A549 (cell line): ENCODE results near the gene ABCG4. TPM values are rescaled to one million over a fixed set of nuclear protein-coding genes. Genes with fewer than 3 reads are reported as not detected.
"Not testable (repeated sequence)": the region's sequence is repeated elsewhere in the genome, so short reads cannot be mapped to it uniquely, and the experiment has no call there.

Experiments
- ATAC-seq, 2 experiments: fragments of 200-7000 bp in 1 of 2; fragments of >200 bp in 1 of 2; cut with Nextera tagmentation in 1 of 2; cut with Tn5 transposase in 1 of 2; 3 replicates each; pipeline versions ENCODE4 v1.8.0 to v1.9.1; 2018 to 2020; ENCODE audit warnings: mild to moderate bottlenecking in 1 of 2, moderate library complexity in 1 of 2
- CTCF ChIA-PET: fragments of 300-600 bp; sonication (Branson Sonifier 250); formaldehyde crosslinking; extraction: SDS; loops from one replicate; lab custom pipeline; 2021; ENCODE audit warnings: antibody characterized with exemption, inconsistent platforms; lab: Yijun Ruan, JAX
- POLR2A ChIA-PET: fragments of 350-600 bp; formaldehyde crosslinking; extraction: SDS; loops from one replicate; lab custom pipeline; 2021; ENCODE audit warnings: antibody characterized with exemption, inconsistent platforms; lab: Yijun Ruan, JAX
- DNase-seq, 2 experiments: peaks; one replicate each; pipeline versions ENCODE4 v3.0.0 to v3.0.0-alpha.2; 2011 to 2016; ENCODE audit warnings: low read depth in 1 of 2, low spot score in 1 of 2
- FAIRE-seq: peaks from 2 replicates; lab custom pipeline; 2011; peaks lifted over from hg19 to GRCh38; lab: Jason Lieb, UNC
- H3K27ac ChIP-seq, 2 experiments: fragments of >200 bp; sonication (Bioruptor Twin); formaldehyde crosslinking; 3 replicates each; pipeline ENCODE4 v1.5.1; 2016 to 2017
- H3K4me1 ChIP-seq: fragments of >200 bp; sonication (Bioruptor Twin); formaldehyde crosslinking; 3 replicates; pipeline ENCODE4 v1.6.1; 2016
- H3K4me2 ChIP-seq: fragments of >200 bp; sonication (Bioruptor Twin); formaldehyde crosslinking; 3 replicates; pipeline ENCODE4 v1.6.1; 2016
- H3K4me3 ChIP-seq: fragments of >200 bp; sonication (Bioruptor Twin); formaldehyde crosslinking; 3 replicates; pipeline ENCODE4 v1.5.1; 2016
- H3K9me3 ChIP-seq: fragments of >200 bp; sonication (Bioruptor Twin); formaldehyde crosslinking; 3 replicates; pipeline ENCODE4 v1.6.1; 2016
- CHD4 ChIP-seq: fragments of 200-600 bp; sonication (generic); IDR thresholded peaks from 2 replicates; pipeline ENCODE4 v1.6.1; 2016; ENCODE audit warnings: antibody characterized with exemption, mild to moderate bottlenecking, borderline replicate concordance
- EHF ChIP-seq: fragments of 250-450 bp; sonication (Bioruptor Pico); IDR thresholded peaks from 2 replicates; pipeline ENCODE4 v1.5.0; 2020; ENCODE audit warnings: mild to moderate bottlenecking
- EHMT2 ChIP-seq: fragments of 200-600 bp; sonication (generic); IDR thresholded peaks from 2 replicates; pipeline ENCODE4 v1.6.1; 2016; ENCODE audit warnings: antibody characterized with exemption, low read depth, mild to moderate bottlenecking, moderate library complexity
- ESRRA ChIP-seq: fragments of 150-350 bp; IDR thresholded peaks from 2 replicates; pipeline ENCODE4 v1.6.1; 2014; ENCODE audit warnings: mild to moderate bottlenecking, low read length, borderline replicate concordance
- FOXS1 ChIP-seq: fragments of 250-450 bp; sonication (Bioruptor Pico); IDR thresholded peaks from 2 replicates; pipeline ENCODE4 v1.5.0; 2020; ENCODE audit warnings: mild to moderate bottlenecking, moderate library complexity
- HDAC2 ChIP-seq: fragments of 200-600 bp; sonication (generic); IDR thresholded peaks from 2 replicates; pipeline ENCODE4 v1.6.1; 2016
- HEYL ChIP-seq: fragments of 250-450 bp; sonication (Bioruptor Pico); IDR thresholded peaks from 2 replicates; pipeline ENCODE4 v1.8.0; 2021; ENCODE audit warnings: mild to moderate bottlenecking, moderate library complexity
- JUN ChIP-seq, 2 experiments: fragments of >200 bp; sonication (Bioruptor Twin); formaldehyde crosslinking; IDR thresholded peaks; 2 replicates in 1 of 2; 3 replicates in 1 of 2; pipeline ENCODE4 v1.6.1; 2016 to 2017
- JUNB ChIP-seq: fragments of >200 bp; sonication (Bioruptor Twin); formaldehyde crosslinking; IDR thresholded peaks from 2 replicates; pipeline ENCODE4 v1.6.1; 2016
- MAX ChIP-seq: IDR thresholded peaks from 2 replicates; pipeline ENCODE4 v1.6.1; 2012
- MYC ChIP-seq: IDR thresholded peaks from 2 replicates; pipeline ENCODE4 v1.6.1; 2012; ENCODE audit warnings: mild to moderate bottlenecking, inconsistent platforms, low read length, improper control_type of control experiment, borderline replicate concordance
- PHF8 ChIP-seq: fragments of 200-600 bp; sonication (generic); IDR thresholded peaks from 2 replicates; pipeline ENCODE4 v1.6.1; 2016; ENCODE audit warnings: low read depth, mild to moderate bottlenecking, antibody characterized with exemption, moderate library complexity, borderline replicate concordance
- POLR2A ChIP-seq: IDR thresholded peaks from 2 replicates; pipeline ENCODE4 v1.6.1; 2012; ENCODE audit warnings: mild to moderate bottlenecking, low read length
- RARB ChIP-seq: fragments of 250-450 bp; sonication (Bioruptor Pico); IDR thresholded peaks from 2 replicates; pipeline ENCODE4 v1.8.0; 2021; ENCODE audit warnings: mild to moderate bottlenecking, moderate library complexity
- REST ChIP-seq: fragments of 200-600 bp; sonication (generic); IDR thresholded peaks from 2 replicates; pipeline ENCODE4 v1.6.1; 2016; ENCODE audit warnings: antibody characterized with exemption, mild to moderate bottlenecking, moderate library complexity
- SREBF2 ChIP-seq: fragments of 450-650 bp; IDR thresholded peaks from 2 replicates; pipeline ENCODE4 v1.6.1; 2014; ENCODE audit warnings: mild to moderate bottlenecking, moderate library complexity
- ZNF302 ChIP-seq: fragments of 250-450 bp; sonication (Bioruptor Pico); IDR thresholded peaks from 2 replicates; pipeline ENCODE4 v1.9.0; 2021; ENCODE audit warnings: inconsistent platforms, mild to moderate bottlenecking, moderate library complexity
- ZSCAN20 ChIP-seq: fragments of 250-450 bp; sonication (Bioruptor Pico); IDR thresholded peaks from 2 replicates; pipeline ENCODE4 v1.8.0; 2022; ENCODE audit warnings: mild to moderate bottlenecking, moderate library complexity
- WGBS: methylation state at CpG from one replicate; pipeline ENCODE4 v1.1.6; 2017; ENCODE audit errors: missing lambda C conversion rate; 5-methylcytosine and 5-hydroxymethylcytosine counted together
- polyA plus RNA-seq, 4 experiments: library from polyadenylated mRNA; depleted of rRNA in 3 of 4; stranded (reverse); fragments of >200 nt; fragmentation: RNase III in 1 of 4; extraction: RNeasy Plus Mini Kit Qiagen cat#74134 plus additional on column Dnase treatment in 1 of 4; gene quantifications; 2 replicates in 3 of 4; 3 replicates in 1 of 4; pipeline ENCODE4 v1.2.3, GENCODE V29; 2011 to 2017
- TF ChIP-seq, protein P1 (sequence below): fragments of 250-450 bp; sonication (Bioruptor Pico); IDR thresholded peaks from 2 replicates; pipeline ENCODE4 v1.5.0; 2020; ENCODE audit warnings: low read depth, mild to moderate bottlenecking, moderate library complexity
- TF ChIP-seq, protein P2 (sequence below): fragments of >200 bp; sonication (Bioruptor Twin); formaldehyde crosslinking; IDR thresholded peaks from 2 replicates; pipeline ENCODE4 v1.6.1; 2016
- TF ChIP-seq, protein P3 (sequence below): fragments of >200 bp; sonication (Bioruptor Twin); formaldehyde crosslinking; IDR thresholded peaks from 3 replicates; pipeline ENCODE4 v1.6.1; 2016

Gene ABCG4
- polyA plus RNA-seq, 2 of the 4 experiments (the other 2 are of a cell fraction), result 0.10 to 0.44 TPM

DNA sequence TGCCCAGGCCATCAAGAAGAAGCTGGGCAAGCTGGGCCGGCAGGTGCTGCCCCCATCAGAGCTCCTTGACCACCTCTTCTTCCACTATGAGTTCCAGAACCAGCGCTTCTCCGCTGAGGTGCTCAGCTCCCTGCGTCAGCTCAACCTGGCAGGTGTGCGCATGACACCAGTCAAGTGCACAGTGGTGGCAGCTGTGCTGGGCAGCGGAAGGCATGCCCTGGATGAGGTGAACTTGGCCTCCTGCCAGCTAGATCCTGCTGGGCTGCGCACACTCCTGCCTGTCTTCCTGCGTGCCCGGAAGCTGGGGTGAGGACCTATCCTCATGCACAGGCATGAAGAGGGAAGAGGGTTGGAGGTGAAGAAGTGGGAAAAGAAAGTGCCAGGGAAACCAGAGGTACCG lies 31.1 kb downstream of the ABCG4 start:
- POLR2A ChIA-PET, result no interaction called here
- TF ChIP-seq EHF (CRISPR knock-in tag), result no peak
- no peak for TF ChIP-seq FOXS1 (CRISPR knock-in tag)
- no peak for TF ChIP-seq MAX
- no peak for TF ChIP-seq MYC
- TF ChIP-seq JUNB, result no peak
- TF ChIP-seq HEYL (CRISPR knock-in tag), result no peak
- no peak for TF ChIP-seq ZNF302 (CRISPR knock-in tag)
- no peak for TF ChIP-seq EHMT2
- DNase-seq, result no peak
- no peaks in the 10 kb centered on the region for H3K9me3 ChIP-seq
- H3K4me1 ChIP-seq, result 0 out of 3 replicates have a peak, but pooled peaks cover 3% of the 10 kb centered on the region
- no peak overlapping the region for H3K4me2 ChIP-seq
- 93% methylated on average over 5 of the region's 10 CpGs for WGBS
- no peak overlapping the region for H3K4me3 ChIP-seq
- H3K27ac ChIP-seq, result no peak overlapping the region
- no peak for ATAC-seq
- FAIRE-seq, result no peak
- CTCF ChIA-PET, result interaction anchor here (0.7 to 1.2 kb wide), 4 partner anchors 10 to 144 kb away, joined by 3 to 4 read pairs (median 4); a partner anchor contains a TSS

- CTCF ChIA-PET, result interaction anchor here (0.7 to 1.5 kb wide), 5 partner anchors 10 to 143 kb away, joined by 3 to 6 read pairs (median 3); a partner anchor contains a TSS
- H3K4me3 ChIP-seq, result no peak overlapping the region
- peaks cover 13% of the 10 kb centered on the region for H3K4me1 ChIP-seq
- H3K4me2 ChIP-seq, result no peak overlapping the region
- no peaks in the 10 kb centered on the region for H3K9me3 ChIP-seq
- no peak for DNase-seq
- 88% methylated on average over 6 of the region's 6 CpGs for WGBS
- ATAC-seq, result no peak
- TF ChIP-seq SREBF2, result no peak
- no peak for TF ChIP-seq PHF8
- TF ChIP-seq HDAC2, result no peak
- TF ChIP-seq ZSCAN20 (CRISPR knock-in tag), result no peak
- no peak for TF ChIP-seq ESRRA
- TF ChIP-seq, protein P1, sequence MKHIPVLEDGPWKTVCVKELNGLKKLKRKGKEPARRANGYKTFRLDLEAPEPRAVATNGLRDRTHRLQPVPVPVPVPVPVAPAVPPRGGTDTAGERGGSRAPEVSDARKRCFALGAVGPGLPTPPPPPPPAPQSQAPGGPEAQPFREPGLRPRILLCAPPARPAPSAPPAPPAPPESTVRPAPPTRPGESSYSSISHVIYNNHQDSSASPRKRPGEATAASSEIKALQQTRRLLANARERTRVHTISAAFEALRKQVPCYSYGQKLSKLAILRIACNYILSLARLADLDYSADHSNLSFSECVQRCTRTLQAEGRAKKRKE (CRISPR knock-in tag), result no peak
- no peak for TF ChIP-seq RARB
- FAIRE-seq, result no peak
- H3K27ac ChIP-seq, result no peak overlapping the region
- POLR2A ChIA-PET, result no interaction called here
Measured at GRCh38 chr11:119180729-119181676, 32.2 kb downstream of the ABCG4 start.

DNA sequence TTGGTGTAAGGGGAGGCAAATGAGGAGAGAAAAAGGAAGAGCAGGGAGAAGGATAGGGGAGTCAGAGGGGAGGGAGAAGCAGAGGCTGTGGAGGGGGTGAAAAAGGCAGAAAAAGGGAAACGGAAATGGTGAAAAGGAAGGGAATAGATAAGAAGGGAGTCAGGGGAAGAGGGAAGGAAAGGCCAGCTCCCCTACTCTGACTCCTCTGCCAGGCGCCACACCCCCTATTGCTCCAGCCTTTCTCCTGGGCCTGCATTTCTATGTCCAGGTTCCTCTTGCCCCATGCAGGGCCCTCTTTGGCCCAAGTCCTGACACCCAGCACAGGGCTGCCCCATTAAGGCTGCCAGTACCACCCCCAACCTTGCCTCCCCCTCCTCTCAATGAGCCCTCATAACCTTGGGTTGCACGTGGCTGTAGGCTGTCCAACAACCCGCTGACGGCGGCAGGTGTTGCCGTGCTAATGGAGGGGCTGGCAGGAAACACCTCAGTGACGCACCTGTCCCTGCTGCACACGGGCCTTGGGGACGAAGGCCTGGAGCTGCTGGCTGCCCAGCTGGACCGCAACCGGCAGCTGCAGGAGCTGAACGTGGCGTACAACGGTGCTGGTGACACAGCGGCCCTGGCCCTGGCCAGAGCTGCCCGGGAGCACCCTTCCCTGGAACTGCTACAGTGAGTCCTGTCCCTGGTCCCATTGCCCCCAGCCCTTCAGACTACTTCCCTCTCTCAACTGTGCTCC lies 33.0 kb downstream of the ABCG4 start:
- no peak overlapping the region for H3K4me2 ChIP-seq
- no peak overlapping the region for H3K27ac ChIP-seq
- TF ChIP-seq ZNF302 (CRISPR knock-in tag) (no peak), REST (no peak), HDAC2 (no peak), JUN (IDR thresholded peaks at IDR 0.05) (no peak), POLR2A (no peak), MAX (no peak), CHD4 (no peak), EHMT2 (no peak), HEYL (CRISPR knock-in tag) (no peak), RARB (no peak)
- TF ChIP-seq, protein P2, sequence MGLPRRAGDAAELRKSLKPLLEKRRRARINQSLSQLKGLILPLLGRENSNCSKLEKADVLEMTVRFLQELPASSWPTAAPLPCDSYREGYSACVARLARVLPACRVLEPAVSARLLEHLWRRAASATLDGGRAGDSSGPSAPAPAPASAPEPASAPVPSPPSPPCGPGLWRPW, result no peak
- TF ChIP-seq, protein P3, sequence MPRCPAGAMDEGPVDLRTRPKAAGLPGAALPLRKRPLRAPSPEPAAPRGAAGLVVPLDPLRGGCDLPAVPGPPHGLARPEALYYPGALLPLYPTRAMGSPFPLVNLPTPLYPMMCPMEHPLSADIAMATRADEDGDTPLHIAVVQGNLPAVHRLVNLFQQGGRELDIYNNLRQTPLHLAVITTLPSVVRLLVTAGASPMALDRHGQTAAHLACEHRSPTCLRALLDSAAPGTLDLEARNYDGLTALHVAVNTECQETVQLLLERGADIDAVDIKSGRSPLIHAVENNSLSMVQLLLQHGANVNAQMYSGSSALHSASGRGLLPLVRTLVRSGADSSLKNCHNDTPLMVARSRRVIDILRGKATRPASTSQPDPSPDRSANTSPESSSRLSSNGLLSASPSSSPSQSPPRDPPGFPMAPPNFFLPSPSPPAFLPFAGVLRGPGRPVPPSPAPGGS, result no peak
- TF ChIP-seq, all 56 proteins: peak for 0
- ChIA-PET CTCF (interaction anchor here (0.7 to 1.5 kb wide), 3 partner anchors 11 to 190 kb away, joined by 3 to 6 read pairs (median 4); no protein-coding TSS in a partner anchor), POLR2A (no interaction called here)
- H3K4me3 ChIP-seq, result no peak overlapping the region
- WGBS, result 88% methylated on average over 7 of the region's 17 CpGs
- peaks cover 13% of the 10 kb centered on the region for H3K4me1 ChIP-seq
- ATAC-seq, result 0 out of 6 replicates have a peak, but pooled peaks of 1 of the 2 experiments have one; percentile 19
- no peak for FAIRE-seq
- DNase-seq, result no peak
- no peaks in the 10 kb centered on the region for H3K9me3 ChIP-seq

DNA sequence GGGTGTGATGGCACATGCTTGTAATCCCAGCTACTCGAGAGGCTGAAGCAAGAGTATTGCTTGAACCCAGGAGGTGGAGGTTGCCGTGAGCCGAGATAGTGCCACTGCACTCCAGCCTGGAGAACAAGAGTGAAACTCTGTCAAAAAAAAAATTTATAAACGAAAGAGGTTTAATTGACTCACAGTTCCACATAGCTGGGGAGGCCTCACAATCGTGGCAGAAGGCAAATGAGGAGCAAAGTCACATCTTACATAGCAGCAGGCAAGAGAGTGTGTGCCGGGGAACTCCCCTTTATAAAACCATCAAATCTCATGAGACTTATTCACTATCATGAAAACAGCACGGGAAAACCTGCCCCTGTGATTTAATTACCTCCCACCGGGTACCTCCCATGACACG lies 35.5 kb downstream of the ABCG4 start:
- WGBS, result 77% methylated on average over 9 of the region's 9 CpGs
- POLR2A ChIA-PET, result interaction anchor here (0.6 kb wide), 1 partner anchor 9 kb away, joined by 3 read pairs; no protein-coding TSS in a partner anchor
- H3K4me1 ChIP-seq, result peaks cover 13% of the 10 kb centered on the region
- ATAC-seq, DNase-seq, FAIRE-seq, H3K27ac ChIP-seq, H3K4me2 ChIP-seq, H3K9me3 ChIP-seq, H3K4me3 ChIP-seq: not testable (repeated sequence)
- CTCF ChIA-PET, result interaction anchor here (1.0 to 3.3 kb wide), 4 partner anchors 12 to 100 kb away, joined by 4 to 21 read pairs (median 5); partner anchors contain the start of gene NLRX1
